Cardiac fibroblast (primary cell): ENCODE data around the gene UBE2M.

ENCODE experiments used
- DNase-seq, 2 donors: peaks; one replicate each; pipeline versions ENCODE4 v3.0.0 to v3.0.0-alpha.2; 2010; ENCODE audit warnings: low read depth in 2 of 2
- H3K4me3 ChIP-seq, 2 donors: replicated peaks in 1 of 2; 1 replicate in 1 of 2; 2 replicates in 1 of 2; pipeline ENCODE4 v1.5.1; 2011; ENCODE audit warnings: low read depth in 2 of 2, low read length in 2 of 2, mild to moderate bottlenecking in 2 of 2, moderate library complexity in 1 of 2
- CTCF ChIP-seq: IDR thresholded peaks from one replicate; pipeline ENCODE4 v1.5.1; 2011; ENCODE audit warnings: low read depth, mild to moderate bottlenecking, low read length, inconsistent platforms

UBE2M gene

DNA sequence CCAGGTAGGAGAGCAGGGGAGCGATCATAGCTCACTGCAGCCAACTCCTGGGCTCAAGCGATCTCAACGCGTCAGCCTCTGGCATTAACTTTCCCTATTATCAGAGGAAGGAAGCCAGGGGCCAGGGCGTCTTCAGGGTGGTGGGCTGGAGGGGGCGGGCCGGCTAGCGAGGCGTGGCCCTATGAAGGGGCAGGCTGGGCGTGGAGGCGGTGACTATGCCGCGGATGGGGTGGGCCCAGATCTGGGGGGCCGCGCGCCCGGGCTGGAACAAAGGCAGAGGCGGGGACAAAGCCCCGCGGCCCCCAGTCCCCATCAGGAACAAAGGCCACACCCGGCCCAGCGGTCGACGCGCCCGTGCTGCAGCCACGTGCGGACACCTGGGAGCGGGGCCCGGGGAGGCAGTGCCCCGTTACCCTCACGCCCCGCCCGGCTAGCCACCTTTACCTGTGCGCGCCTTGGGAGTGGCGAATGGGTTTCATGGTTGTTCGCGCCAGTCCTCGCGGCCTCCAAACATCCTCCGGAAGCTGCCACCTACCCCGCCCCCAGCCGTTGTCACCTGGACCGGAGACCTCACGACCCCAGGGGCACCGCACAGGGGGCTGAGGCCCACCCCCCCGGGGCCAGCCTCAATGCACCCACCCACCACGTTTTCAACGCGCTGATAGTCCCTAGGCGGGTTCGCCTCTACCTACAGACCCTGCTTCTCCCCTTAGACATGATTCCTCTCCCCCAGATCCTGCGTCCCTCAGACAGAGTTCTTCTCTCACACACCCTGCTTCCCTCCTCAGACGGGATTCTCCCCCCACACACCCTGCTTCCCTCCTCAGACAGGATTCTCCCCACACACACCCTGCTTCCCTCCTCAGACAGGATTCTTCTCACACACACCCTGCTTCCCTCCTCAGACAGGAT lies 19.9 kb downstream of the UBE2M start:
- peak in 1 of 2 donors; percentile 54 for DNase-seq
- TF ChIP-seq CTCF = no peak
- peak overlapping the region; percentile 14 to 26 for H3K4me3 ChIP-seq

- TF ChIP-seq CTCF = no peak
- no peak overlapping the region for H3K4me3 ChIP-seq
- no peak for DNase-seq
These were observed 21.3 kb downstream of the UBE2M start for GRCh38 chr19:58536852-58537798.

GRCh38 chr19:58535857-58536256 lies 22.6 kb downstream of the UBE2M start:
- TF ChIP-seq CTCF = no peak
- DNase-seq = no peak
- H3K4me3 ChIP-seq = no peak overlapping the region

DNA sequence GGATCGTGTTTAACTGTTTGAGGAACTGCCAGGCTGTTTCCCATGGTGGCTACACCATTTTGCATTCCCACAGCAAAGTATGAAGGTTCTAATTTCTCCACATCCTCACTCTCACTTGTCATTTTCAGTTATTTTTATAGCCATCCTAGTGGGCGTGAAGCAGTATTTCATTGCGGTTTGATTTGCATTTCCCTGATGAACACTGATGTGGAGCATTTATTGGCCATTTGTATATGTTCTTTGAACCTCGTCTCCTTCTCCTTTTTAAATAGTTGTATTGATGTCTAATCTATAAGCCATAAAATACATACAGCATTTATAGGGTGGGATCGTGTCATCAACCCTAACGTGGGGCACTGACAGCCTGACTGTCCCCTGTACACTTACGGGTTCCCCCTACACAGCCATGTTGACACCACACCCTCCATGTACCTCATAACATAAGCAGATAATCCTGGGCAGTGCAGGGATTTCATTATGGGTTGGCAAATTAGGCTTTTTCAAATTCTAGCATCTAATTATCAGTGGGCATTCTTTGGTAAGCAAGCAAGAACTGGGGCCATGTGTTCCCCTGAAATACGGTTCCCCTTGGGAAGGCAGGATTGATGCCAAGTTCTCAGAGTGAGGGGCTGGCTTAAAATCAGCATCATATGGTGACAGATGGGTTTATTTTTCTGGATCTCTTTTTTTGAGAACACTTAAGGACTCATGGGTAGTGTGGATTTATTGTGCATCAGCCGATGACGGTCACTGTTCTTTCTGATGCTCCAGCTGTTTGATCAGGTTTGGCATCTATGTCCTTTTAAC lies 27.2 kb downstream of the UBE2M start:
- DNase-seq = no peak
- TF ChIP-seq CTCF = no peak
- H3K4me3 ChIP-seq = no peak overlapping the region

DNA sequence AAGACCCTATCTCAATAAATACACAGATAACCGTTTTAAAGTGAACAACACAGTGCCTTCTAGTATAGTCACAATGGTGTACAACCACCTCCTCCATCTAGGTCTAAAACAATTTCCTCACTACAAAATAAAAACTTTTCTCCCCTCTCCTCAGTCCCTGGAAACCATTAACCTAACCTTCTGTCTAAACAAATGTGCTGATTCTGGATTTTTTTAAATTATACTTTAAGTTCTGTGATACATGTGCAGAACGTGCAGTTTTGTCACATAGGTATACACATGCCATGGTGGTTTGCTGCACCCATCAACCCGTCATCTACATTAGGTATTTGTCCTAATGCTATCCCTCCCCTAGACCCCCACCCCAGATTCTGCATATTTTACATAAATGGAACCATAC lies 29.0 kb downstream of the UBE2M start:
- no peak overlapping the region for H3K4me3 ChIP-seq
- DNase-seq = no peak
- TF ChIP-seq CTCF = no peak

DNA sequence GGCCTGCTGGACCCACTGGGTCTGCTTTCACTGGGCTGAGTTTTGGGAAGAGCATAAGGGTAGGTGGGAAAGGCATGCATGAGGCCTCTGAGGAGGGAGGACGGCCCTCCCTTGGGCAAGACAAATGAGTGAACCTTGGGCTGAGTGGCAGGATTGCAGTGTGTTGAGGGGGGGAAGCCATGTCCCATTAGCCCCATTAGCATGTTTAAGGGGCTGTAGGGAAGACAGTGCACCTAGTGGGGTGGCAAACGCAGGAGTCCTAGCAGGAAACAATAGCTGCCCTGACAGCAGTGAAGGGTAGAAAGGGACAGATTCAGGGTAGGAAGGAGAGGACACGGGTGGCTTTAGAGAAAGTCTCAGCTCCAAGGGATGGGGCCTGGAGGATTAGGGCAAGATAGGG lies 35.7 kb downstream of the UBE2M start:
- TF ChIP-seq CTCF = no peak
- DNase-seq = no peak

More for the DNA sequence above, 35.7 kb downstream of the UBE2M start:
- H3K4me3 ChIP-seq = no peak overlapping the region
